Panc1 (cell line): ENCODE measurements around the gene ENTHD1. TPM values are rescaled to one million over a fixed set of nuclear protein-coding genes. Genes with fewer than 3 reads are reported as not detected.

Experiments used
- ATAC-seq: fragments of 200-7000 bp; cut with Tn5 transposase; 2 replicates; pipeline ENCODE4 v1.9.1; 2020; ENCODE audit warnings: mild to moderate bottlenecking, moderate library complexity
- BruUV-seq: library from RNA; stranded (reverse); fragments of 400-500 nt; replicated peaks from 2 replicates; lab custom pipeline; 2021; lab: Mats Ljungman, UMichigan
- CTCF ChIA-PET: fragments of 300-600 bp; sonication (Branson Sonifier 250); formaldehyde crosslinking; loops from one replicate; lab custom pipeline; 2022; ENCODE audit warnings: antibody characterized with exemption; lab: Charles Lee
- POLR2A ChIA-PET: fragments of 300-600 bp; sonication (Branson Sonifier 250); formaldehyde crosslinking; loops from one replicate; lab custom pipeline; 2022; ENCODE audit warnings: antibody characterized with exemption; lab: Charles Lee
- DNase-seq: peaks from one replicate; pipeline ENCODE4 v3.0.0-alpha.2; 2010; ENCODE audit warnings: low read depth, low spot score
- H3K27ac ChIP-seq: 2 replicates; pipeline ENCODE4 v1.5.1; 2011; ENCODE audit warnings: mild to moderate bottlenecking, low read length, inconsistent platforms
- H3K27me3 ChIP-seq: fragments of 200-500 bp; sonication (Bioruptor generic); 2 replicates; pipeline ENCODE4 v1.6.0; 2014; ENCODE audit warnings: low read length, inconsistent platforms; ENCODE audit not compliant: control insufficient read depth, insufficient read depth
- H3K36me3 ChIP-seq: fragments of 200-500 bp; sonication (Bioruptor generic); 2 replicates; pipeline ENCODE4 v1.5.1; 2014; ENCODE audit warnings: inconsistent platforms, mild to moderate bottlenecking, low read length, moderate library complexity; ENCODE audit not compliant: control insufficient read depth, insufficient read depth
- H3K4me1 ChIP-seq: 2 replicates; pipeline ENCODE4 v1.5.1; 2011; ENCODE audit warnings: inconsistent platforms, mild to moderate bottlenecking, low read length, moderate library complexity; ENCODE audit not compliant: control insufficient read depth, insufficient read depth
- H3K4me3 ChIP-seq, 2 experiments: 2 replicates each; pipeline ENCODE4 v1.5.1; 2011 to 2012; ENCODE audit warnings: low read depth in 2 of 2, low read length in 2 of 2, mild to moderate bottlenecking in 2 of 2, inconsistent platforms in 1 of 2, moderate library complexity in 1 of 2
- H3K9me3 ChIP-seq: fragments of 200-500 bp; sonication (Bioruptor generic); 2 replicates; pipeline ENCODE4 v1.5.1; 2014; ENCODE audit warnings: low read depth, mild to moderate bottlenecking, inconsistent platforms, low read length, moderate library complexity; ENCODE audit not compliant: control insufficient read depth, insufficient read depth
- POLR2AphosphoS5 ChIP-seq: IDR thresholded peaks from 2 replicates; pipeline ENCODE4 v1.6.1; 2012; ENCODE audit warnings: mild to moderate bottlenecking, low read depth, low read length, moderate library complexity
- SIN3A ChIP-seq: IDR thresholded peaks from 2 replicates; pipeline ENCODE4 v1.6.1; 2012; ENCODE audit warnings: low read depth, mild to moderate bottlenecking, low read length, moderate library complexity, borderline replicate concordance; ENCODE audit not compliant: insufficient read depth
- TCF7L2 ChIP-seq: IDR thresholded peaks from 2 replicates; pipeline ENCODE4 v1.6.1; 2011; ENCODE audit warnings: mild to moderate bottlenecking, low read depth, low read length, inconsistent platforms
- in situ Hi-C: cut with HindIII; loops from 2 replicates; pipeline ENCODE4 v1.10.0; 2016; ENCODE audit warnings: low sequenced_read_pairs, low pct_unique_long_range_greater_than_20kb
- intact Hi-C: fragments of 100-400 bp; cut with micrococcal nuclease; formaldehyde crosslinking; loops from one replicate; pipeline ENCODE4 v1.10.0; 2022; ENCODE audit not compliant: unreplicated experiment
- total RNA-seq: library from RNA; stranded (reverse); gene quantifications from one replicate; pipeline ENCODE4 v1.2.1, GENCODE V29; 2021; ENCODE audit not compliant: unreplicated experiment
- TF ChIP-seq, protein P1 (sequence below), 2 experiments: IDR thresholded peaks; 2 replicates each; pipeline ENCODE4 v1.6.1; 2011 to 2012; ENCODE audit warnings: low read depth in 2 of 2, control low read depth in 1 of 2, low read length in 1 of 2, mild to moderate bottlenecking in 1 of 2, moderate library complexity in 1 of 2; ENCODE audit not compliant: insufficient read depth in 1 of 2
- TF ChIP-seq, protein P2 (sequence below): fragments of 450-650 bp; IDR thresholded peaks from 2 replicates; pipeline ENCODE4 v1.5.1; 2017; ENCODE audit warnings: mild to moderate bottlenecking

The ENTHD1 gene
- total RNA-seq, 1 experiment from 2014 or later = not detected

DNA sequence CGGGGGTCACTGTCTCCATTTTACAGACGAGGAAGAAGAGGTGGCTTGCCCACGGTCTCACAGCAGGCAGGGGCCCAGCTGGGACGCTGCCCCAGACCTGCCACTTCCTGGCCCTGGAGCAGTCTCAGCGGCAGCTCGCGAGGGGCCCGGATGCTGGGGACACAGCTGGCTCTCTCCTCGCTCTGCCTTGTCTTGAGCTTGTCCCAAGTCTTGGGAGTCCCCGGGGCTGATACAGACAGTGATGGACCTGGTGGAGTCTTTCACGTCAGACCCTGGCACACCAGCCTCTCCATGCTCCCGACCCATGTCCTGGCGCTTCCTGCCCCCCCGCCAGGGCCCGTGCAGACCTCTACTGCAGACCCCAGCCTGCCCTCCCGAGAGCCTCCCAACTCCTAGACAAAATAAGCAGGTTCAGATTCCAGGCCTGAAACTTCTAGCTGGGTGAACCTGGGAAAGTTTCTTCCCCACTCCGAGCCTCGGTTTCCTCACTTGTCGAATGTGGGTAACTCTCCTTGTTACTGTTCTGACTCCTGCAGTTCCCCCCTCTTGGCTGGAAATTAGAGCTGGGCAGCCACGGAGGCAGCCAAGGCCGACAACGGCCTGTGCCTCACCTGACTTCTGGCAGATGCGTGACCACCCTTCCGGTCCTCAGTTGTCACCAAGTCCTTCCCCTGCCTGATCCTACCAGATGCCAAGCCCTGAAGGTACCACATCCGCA, 177.6 kb downstream of the ENTHD1 start:
- ChIA-PET CTCF (no interaction called here), POLR2A (interaction anchor here (0.5 kb wide), 1 partner anchor 1004 kb away, joined by 7 read pairs; no protein-coding TSS in a partner anchor)
- in situ Hi-C loops = no loop called here
- ATAC-seq (no peak), DNase-seq (no peak)
- no peaks in the 10 kb centered on the region for H3K4me1 ChIP-seq
- intact Hi-C loops = no loop called here
- no peaks in the 10 kb centered on the region for H3K36me3 ChIP-seq
- no peak overlapping the region for H3K4me3 ChIP-seq
- H3K9me3 ChIP-seq = no peaks in the 10 kb centered on the region
- no TSS peak for BruUV-seq
- H3K27ac ChIP-seq = no peak overlapping the region
- TF ChIP-seq POLR2AphosphoS5 (no peak), TCF7L2 (no peak), SIN3A (no peak)
- TF ChIP-seq, protein P1, sequence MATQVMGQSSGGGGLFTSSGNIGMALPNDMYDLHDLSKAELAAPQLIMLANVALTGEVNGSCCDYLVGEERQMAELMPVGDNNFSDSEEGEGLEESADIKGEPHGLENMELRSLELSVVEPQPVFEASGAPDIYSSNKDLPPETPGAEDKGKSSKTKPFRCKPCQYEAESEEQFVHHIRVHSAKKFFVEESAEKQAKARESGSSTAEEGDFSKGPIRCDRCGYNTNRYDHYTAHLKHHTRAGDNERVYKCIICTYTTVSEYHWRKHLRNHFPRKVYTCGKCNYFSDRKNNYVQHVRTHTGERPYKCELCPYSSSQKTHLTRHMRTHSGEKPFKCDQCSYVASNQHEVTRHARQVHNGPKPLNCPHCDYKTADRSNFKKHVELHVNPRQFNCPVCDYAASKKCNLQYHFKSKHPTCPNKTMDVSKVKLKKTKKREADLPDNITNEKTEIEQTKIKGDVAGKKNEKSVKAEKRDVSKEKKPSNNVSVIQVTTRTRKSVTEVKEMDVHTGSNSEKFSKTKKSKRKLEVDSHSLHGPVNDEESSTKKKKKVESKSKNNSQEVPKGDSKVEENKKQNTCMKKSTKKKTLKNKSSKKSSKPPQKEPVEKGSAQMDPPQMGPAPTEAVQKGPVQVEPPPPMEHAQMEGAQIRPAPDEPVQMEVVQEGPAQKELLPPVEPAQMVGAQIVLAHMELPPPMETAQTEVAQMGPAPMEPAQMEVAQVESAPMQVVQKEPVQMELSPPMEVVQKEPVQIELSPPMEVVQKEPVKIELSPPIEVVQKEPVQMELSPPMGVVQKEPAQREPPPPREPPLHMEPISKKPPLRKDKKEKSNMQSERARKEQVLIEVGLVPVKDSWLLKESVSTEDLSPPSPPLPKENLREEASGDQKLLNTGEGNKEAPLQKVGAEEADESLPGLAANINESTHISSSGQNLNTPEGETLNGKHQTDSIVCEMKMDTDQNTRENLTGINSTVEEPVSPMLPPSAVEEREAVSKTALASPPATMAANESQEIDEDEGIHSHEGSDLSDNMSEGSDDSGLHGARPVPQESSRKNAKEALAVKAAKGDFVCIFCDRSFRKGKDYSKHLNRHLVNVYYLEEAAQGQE (IDR thresholded peaks at IDR 0.05; ENCODE audit: insufficient read depth in 1 of 2, low read depth in 2 of 2, low read length in 1 of 2) = no peak
- TF ChIP-seq, protein P2, sequence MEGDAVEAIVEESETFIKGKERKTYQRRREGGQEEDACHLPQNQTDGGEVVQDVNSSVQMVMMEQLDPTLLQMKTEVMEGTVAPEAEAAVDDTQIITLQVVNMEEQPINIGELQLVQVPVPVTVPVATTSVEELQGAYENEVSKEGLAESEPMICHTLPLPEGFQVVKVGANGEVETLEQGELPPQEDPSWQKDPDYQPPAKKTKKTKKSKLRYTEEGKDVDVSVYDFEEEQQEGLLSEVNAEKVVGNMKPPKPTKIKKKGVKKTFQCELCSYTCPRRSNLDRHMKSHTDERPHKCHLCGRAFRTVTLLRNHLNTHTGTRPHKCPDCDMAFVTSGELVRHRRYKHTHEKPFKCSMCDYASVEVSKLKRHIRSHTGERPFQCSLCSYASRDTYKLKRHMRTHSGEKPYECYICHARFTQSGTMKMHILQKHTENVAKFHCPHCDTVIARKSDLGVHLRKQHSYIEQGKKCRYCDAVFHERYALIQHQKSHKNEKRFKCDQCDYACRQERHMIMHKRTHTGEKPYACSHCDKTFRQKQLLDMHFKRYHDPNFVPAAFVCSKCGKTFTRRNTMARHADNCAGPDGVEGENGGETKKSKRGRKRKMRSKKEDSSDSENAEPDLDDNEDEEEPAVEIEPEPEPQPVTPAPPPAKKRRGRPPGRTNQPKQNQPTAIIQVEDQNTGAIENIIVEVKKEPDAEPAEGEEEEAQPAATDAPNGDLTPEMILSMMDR = no peak
- no peaks in the 10 kb centered on the region for H3K27me3 ChIP-seq

DNA sequence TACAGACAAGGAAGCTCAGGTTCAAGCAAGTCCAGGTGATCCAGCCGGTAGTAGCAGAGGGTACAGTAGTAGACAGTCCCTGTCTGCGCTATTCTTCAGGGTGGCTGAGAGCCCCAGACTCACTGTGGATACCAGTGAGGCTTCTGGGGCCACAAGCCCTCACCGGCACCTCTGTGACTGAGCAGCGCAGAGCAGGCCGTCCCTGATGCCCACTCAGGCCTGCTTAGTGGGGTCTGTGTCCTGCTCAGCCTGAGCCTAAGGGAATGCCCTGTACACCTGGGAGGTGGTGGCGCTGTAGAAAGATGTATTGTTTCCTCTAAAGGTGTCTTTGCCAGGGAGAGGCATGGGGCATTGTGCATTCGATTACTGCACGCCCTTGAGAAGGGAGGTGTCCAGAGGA, 179.2 kb downstream of the ENTHD1 start:
- Histone ChIP-seq H3K4me3 (no peak overlapping the region), H3K4me1 (no peaks in the 10 kb centered on the region), H3K9me3 (no peaks in the 10 kb centered on the region), H3K36me3 (no peaks in the 10 kb centered on the region), H3K27ac (no peak overlapping the region), H3K27me3 (no peaks in the 10 kb centered on the region)
- intact Hi-C loops (no loop called here), in situ Hi-C loops (no loop called here)
- POLR2A ChIA-PET = no interaction called here
- TF ChIP-seq, protein P2 = no peak
- no peak for TF ChIP-seq SIN3A
- TF ChIP-seq, protein P1 (IDR thresholded peaks at IDR 0.05; ENCODE audit: insufficient read depth in 1 of 2, low read depth in 2 of 2, low read length in 1 of 2) = no peak
- no peak for TF ChIP-seq TCF7L2
- no peak for TF ChIP-seq POLR2AphosphoS5
- no TSS peak for BruUV-seq
- CTCF ChIA-PET = no interaction called here
- no peak for ATAC-seq
- DNase-seq = no peak
